Effector memory CD4-positive, alpha-beta T cell (primary cell): ENCODE data around the gene CRAT.

Experiments
- DNase-seq, 3 donors: peaks; one replicate each; pipeline ENCODE4 v3.0.0-alpha.2; 2020
- H3K27ac ChIP-seq: 2 replicates; pipeline ENCODE4 v1.7.0; 2013; ENCODE audit warnings: mild to moderate bottlenecking, low read length, moderate library complexity; ENCODE audit not compliant: insufficient read depth, poor library complexity, severe bottlenecking
- H3K27me3 ChIP-seq: replicated peaks from 2 replicates; pipeline ENCODE4 v1.7.0; 2013; ENCODE audit warnings: mild to moderate bottlenecking, low read length; ENCODE audit not compliant: insufficient read depth, control insufficient read depth, poor library complexity, severe bottlenecking
- H3K36me3 ChIP-seq: 2 replicates; pipeline ENCODE4 v1.7.0; 2013; ENCODE audit warnings: mild to moderate bottlenecking, low read length, moderate library complexity; ENCODE audit not compliant: control insufficient read depth, insufficient read depth
- H3K4me1 ChIP-seq: 2 replicates; pipeline ENCODE4 v1.7.0; 2013; ENCODE audit warnings: low read length, mild to moderate bottlenecking; ENCODE audit not compliant: control insufficient read depth, insufficient read depth, poor library complexity, severe bottlenecking
- H3K4me3 ChIP-seq: 2 replicates; pipeline ENCODE4 v1.7.0; 2013; ENCODE audit warnings: low read length, low read depth, mild to moderate bottlenecking; ENCODE audit not compliant: insufficient read depth, poor library complexity, severe bottlenecking
- H3K9me3 ChIP-seq: 2 replicates; pipeline ENCODE4 v1.7.0; 2013; ENCODE audit warnings: mild to moderate bottlenecking, low read length, moderate library complexity; ENCODE audit not compliant: control insufficient read depth

CRAT gene

DNA sequence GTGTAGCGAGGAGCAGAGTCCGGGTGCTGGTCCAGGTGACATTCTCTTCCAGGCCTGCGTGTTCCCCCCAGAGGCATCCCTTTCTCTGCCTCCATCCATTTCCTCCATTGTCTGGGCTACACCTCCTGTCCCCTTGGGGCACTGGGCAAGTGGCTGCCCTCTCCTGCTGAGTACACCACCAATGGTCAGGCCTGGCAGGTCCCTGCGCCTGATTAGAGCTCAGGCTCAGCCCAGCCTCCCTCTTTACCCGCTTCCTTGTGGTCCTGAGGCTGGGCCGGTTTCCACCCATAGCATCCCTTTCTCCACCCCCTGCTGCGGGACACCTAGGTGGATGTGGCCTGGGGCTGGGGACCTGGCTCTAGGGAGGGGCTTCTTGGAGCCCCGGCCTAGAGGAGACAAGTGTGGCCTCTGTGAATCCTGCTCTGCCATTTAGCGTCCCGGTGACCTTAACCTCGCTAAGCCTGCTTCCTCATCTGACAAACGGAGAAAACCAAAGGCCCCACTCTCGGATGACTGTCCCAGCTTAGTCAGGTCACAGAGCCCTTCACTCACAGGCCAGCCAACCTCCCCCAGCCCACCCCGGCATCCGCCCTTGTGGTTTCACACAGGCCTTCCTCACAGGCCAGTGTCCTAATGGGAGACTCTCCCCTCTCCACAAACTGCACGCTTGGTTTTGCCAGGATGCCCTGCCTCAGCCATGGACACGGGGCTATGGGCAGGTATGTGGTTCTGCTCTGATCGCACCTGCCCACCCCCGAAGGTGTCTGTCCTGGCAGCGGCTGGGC, 16.8 kb downstream of the CRAT start:
- Histone ChIP-seq H3K36me3 (peaks cover 18% of the 10 kb centered on the region), H3K27ac (no peak overlapping the region), H3K27me3 (no peaks in the 10 kb centered on the region), H3K9me3 (no peaks in the 10 kb centered on the region), H3K4me1 (no peaks in the 10 kb centered on the region), H3K4me3 (no peak overlapping the region)
- no peak for DNase-seq

DNA sequence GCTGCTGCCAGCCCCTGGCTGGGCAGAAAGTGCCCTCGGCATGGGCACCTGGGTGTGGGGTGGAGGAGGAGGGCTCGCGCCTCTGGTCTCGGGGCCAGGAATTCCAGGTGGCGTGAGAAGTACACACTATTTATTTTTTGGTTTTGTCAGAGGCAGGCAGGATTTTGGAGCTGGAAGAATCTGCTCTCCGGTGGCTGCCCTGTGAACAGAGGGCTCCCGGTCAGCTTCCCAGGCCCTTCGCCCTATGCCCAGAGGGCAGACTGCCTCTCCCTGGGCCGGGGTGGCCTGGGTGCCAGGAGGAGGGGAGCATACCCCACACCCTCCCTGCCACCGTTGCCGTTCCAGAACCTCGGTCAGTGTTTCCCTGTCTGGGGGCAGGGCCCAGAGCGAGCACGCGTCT, 21.3 kb downstream of the CRAT start:
- no peaks in the 10 kb centered on the region for H3K9me3 ChIP-seq
- H3K4me1 ChIP-seq, result no peaks in the 10 kb centered on the region
- H3K36me3 ChIP-seq, result peaks cover 47% of the 10 kb centered on the region

GRCh38 chr9:129084087-129084486, 26.5 kb downstream of the CRAT start:
- Histone ChIP-seq H3K4me1 (peaks cover 8% of the 10 kb centered on the region), H3K9me3 (no peaks in the 10 kb centered on the region), H3K27ac (no peak overlapping the region), H3K36me3 (peaks cover 31% of the 10 kb centered on the region), H3K27me3 (no peaks in the 10 kb centered on the region), H3K4me3 (no peak overlapping the region)
- no peak for DNase-seq

More for the DNA sequence above, 21.3 kb downstream of the CRAT start:
- no peak for DNase-seq
- no peak overlapping the region for H3K27ac ChIP-seq
- no peak overlapping the region for H3K4me3 ChIP-seq
- no peaks in the 10 kb centered on the region for H3K27me3 ChIP-seq

- Histone ChIP-seq H3K9me3 (no peaks in the 10 kb centered on the region), H3K4me1 (peaks cover 8% of the 10 kb centered on the region), H3K27ac (peak overlapping the region; percentile 61), H3K36me3 (peaks cover 17% of the 10 kb centered on the region), H3K4me3 (peak overlapping the region; percentile 85), H3K27me3 (no peaks in the 10 kb centered on the region)
- no peak for DNase-seq
These were observed 29.1 kb downstream of the CRAT start for GRCh38 chr9:129081388-129081904.

DNA sequence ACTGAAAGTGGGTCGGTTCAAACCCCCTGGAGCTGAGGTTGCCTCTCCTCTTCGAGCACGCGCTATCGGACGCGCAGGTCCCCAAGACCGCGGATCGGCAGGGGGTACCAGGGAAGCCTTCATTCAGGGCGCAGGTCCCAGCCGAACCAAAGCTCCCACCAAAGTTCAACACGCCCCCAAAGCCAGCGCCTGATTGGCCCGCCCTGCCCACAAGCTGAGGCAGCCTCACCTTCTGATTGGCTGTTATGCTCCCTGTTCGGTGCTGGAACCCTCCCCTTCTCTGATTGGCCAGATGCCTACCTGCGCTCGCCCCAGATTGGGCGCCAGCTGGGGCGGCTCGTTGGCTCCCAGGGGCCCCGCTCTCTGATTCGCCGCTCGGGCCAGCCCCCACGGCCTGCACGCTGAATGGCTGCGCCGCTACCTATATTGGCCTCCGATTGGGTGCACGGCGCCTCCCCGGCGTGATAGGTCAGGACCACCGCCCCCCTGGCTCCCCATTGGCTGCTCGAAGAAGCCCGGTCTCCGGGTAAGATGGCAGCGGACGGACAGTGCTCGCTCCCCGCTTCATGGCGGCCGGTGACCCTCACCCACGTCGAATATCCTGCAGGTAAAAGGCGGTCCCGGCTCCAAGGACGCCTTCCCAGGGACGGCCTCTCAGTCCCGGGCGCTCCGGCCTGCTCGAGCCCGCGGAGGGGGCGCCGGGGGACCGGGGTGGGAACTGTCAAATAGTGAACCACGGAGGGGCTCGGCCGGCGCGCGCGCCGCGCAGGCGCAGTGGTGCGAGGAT, 29.8 kb downstream of the CRAT start, which contains the start of gene DOLPP1:
TSS of gene DOLPP1 (plus strand) at position 511 of the 787 bp plus-strand sequence. CDS start at position 532, 21 bp downstream.
- Histone ChIP-seq H3K27me3 (no peaks in the 10 kb centered on the region), H3K36me3 (peaks cover 11% of the 10 kb centered on the region), H3K4me3 (peak within 1 kb of the TSS; percentile 85), H3K4me1 (peaks cover 8% of the 10 kb centered on the region), H3K27ac (peak within 1 kb of the TSS; percentile 61), H3K9me3 (no peaks in the 10 kb centered on the region)
- peak; percentile 97 to 98 (median 98) for DNase-seq

GRCh38 chr9:129080298-129080600, 30.3 kb downstream of the CRAT start:
- DNase-seq, result no peak
- peaks cover 5% of the 10 kb centered on the region for H3K36me3 ChIP-seq
- peaks cover 8% of the 10 kb centered on the region for H3K4me1 ChIP-seq
- no peaks in the 10 kb centered on the region for H3K27me3 ChIP-seq
- H3K27ac ChIP-seq, result peak overlapping the region; percentile 30
- no peaks in the 10 kb centered on the region for H3K9me3 ChIP-seq
- peak overlapping the region; percentile 79 for H3K4me3 ChIP-seq

DNA sequence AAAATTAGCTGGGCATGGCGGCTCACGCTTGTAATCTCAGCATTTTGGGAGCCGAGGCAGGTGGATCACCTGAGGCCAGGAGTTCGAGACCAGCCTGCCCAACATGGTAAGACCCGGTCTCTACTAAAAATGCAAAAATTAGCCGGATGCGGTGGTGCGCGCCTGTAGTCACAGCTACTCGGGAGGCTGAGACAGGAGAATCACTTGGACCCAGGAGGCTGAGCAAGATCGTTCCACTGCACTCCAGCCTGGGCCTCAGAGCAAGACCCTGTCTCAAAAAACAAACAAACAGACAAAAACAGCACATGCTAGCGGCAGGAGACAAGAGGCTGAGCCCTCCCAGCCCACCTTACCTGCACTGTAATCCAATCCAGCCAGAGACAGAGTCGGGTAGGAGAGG, 30.8 kb downstream of the CRAT start:
- Histone ChIP-seq H3K4me3 (peak overlapping the region; percentile 79), H3K27me3 (no peaks in the 10 kb centered on the region), H3K27ac (no peak overlapping the region), H3K9me3 (no peaks in the 10 kb centered on the region), H3K36me3 (peaks cover 1% of the 10 kb centered on the region), H3K4me1 (peaks cover 8% of the 10 kb centered on the region)
- no peak for DNase-seq

- peaks cover 10% of the 10 kb centered on the region for H3K4me1 ChIP-seq
- no peaks in the 10 kb centered on the region for H3K36me3 ChIP-seq
- no peak for DNase-seq
- H3K27me3 ChIP-seq, result no peaks in the 10 kb centered on the region
- H3K9me3 ChIP-seq, result no peaks in the 10 kb centered on the region
- H3K27ac ChIP-seq, result no peak overlapping the region
- H3K4me3 ChIP-seq, result no peak overlapping the region
These were observed 31.7 kb downstream of the CRAT start for GRCh38 chr9:129078691-129079503.

- DNase-seq, result no peak
- H3K9me3 ChIP-seq, result no peaks in the 10 kb centered on the region
- H3K27me3 ChIP-seq, result no peaks in the 10 kb centered on the region
- H3K36me3 ChIP-seq, result no peaks in the 10 kb centered on the region
- no peak overlapping the region for H3K4me3 ChIP-seq
- H3K4me1 ChIP-seq, result peaks cover 12% of the 10 kb centered on the region
- no peak overlapping the region for H3K27ac ChIP-seq
These were observed 33.4 kb downstream of the CRAT start for GRCh38 chr9:129077236-129077635.
